GM19372 (cell line): ENCODE measurements around the gene AKAP12.
"Not testable (repeated sequence)": the region's sequence is repeated elsewhere in the genome, so short reads cannot be mapped to it uniquely, and the experiment has no call there.

ENCODE experiments used
- ATAC-seq: cut with Tn5 transposase; IDR thresholded peaks from one replicate; pipeline ENCODE4 v1.9.1; 2021; ENCODE audit warnings: mild to moderate bottlenecking, low read depth, moderate library complexity; ENCODE audit not compliant: unreplicated experiment

AKAP12 gene

DNA sequence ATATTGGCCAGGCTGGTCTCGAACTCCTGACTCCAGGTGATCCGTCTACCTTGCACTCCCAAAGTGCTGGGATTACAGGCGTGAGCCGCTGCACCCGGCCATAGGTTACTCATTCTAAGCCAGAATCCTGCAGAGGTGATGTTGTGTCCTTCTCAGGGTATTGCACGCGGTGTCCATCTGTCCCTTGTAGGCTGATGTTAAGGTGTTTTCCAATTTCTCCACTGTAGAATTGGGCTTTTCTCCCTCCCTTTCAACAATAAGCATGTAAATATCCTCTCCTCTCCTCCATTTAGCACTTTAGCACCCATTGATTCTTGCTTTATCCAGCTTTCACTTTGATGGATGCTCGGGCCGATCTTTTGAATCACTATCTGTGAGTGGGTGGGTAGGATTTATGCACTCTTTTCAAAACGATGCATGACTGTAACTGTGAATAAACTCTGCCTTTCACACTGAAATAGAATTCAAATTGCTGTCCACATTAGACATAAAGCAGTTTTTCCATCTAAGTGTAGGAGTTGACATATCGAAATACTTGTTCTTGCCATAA lies 99.0 kb downstream of the AKAP12 start:
- ATAC-seq: no peak

DNA sequence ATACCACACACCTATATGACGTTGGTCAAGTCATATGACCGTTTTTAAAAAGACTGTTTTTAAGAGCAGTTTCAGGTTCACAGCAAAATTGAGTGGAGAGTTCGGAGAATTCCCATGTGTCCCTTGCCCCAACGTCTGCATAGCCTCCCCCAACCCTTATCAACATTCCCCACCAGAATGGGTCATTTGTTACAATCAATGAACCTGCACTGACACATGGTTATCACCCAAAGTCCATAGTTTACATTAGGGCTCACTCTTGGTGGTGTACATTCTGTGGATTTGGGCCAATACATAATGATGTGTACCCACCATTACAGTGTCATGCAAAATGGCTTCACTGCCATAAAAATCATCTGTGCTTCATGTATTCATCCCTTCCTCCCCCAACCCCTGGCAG lies 99.6 kb downstream of the AKAP12 start:
- ATAC-seq: no peak

- ATAC-seq: no peak
These were observed 100.6 kb downstream of the AKAP12 start for GRCh38 chr6:151340219-151340978.

DNA sequence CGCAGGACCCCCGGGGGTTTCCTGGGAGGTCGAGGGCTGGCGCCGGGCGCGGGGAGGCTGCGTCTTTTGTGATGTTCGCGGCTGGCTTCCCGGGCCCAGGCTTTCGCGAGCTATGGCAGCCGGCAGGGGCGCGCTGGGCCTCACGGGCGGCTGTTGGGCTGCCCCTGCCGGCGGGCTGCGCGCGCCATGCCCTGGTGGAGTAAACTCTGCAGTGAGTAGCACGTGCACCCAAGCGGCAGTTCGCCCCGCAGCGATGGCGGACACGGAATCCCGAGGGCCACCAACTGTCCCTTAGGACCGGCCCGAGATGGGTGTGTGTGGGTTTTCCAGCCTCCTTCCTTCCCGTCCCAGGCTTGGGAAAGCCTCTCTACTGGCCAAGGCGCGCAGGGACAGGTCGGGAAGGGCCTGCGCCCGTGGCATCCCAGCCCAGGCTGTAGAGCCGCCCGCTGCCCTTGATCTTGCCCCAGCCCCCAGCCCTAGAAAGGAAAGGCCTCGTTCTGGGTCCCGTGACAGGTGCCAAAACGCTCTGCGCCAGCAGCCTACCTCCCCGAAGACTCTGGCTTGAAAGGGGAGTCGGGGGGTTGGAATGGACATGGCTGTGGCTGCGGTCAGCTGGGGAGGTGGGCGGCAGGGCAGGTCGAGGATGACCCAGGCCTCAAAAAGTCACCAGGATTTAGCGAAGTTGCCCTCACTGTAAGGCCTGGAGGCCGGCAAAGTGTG lies 101.9 kb downstream of the AKAP12 start:
- ATAC-seq: no peak

- not testable (repeated sequence) for ATAC-seq
These were observed 103.0 kb downstream of the AKAP12 start for GRCh38 chr6:151342750-151343149.

DNA sequence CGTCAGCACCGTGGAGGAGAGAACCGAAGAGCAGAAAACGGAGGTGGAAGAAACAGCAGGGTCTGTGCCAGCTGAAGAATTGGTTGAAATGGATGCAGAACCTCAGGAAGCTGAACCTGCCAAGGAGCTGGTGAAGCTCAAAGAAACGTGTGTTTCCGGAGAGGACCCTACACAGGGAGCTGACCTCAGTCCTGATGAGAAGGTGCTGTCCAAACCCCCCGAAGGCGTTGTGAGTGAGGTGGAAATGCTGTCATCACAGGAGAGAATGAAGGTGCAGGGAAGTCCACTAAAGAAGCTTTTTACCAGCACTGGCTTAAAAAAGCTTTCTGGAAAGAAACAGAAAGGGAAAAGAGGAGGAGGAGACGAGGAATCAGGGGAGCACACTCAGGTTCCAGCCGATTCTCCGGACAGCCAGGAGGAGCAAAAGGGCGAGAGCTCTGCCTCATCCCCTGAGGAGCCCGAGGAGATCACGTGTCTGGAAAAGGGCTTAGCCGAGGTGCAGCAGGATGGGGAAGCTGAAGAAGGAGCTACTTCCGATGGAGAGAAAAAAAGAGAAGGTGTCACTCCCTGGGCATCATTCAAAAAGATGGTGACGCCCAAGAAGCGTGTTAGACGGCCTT lies 110.0 kb downstream of the AKAP12 start:
- no peak for ATAC-seq

DNA sequence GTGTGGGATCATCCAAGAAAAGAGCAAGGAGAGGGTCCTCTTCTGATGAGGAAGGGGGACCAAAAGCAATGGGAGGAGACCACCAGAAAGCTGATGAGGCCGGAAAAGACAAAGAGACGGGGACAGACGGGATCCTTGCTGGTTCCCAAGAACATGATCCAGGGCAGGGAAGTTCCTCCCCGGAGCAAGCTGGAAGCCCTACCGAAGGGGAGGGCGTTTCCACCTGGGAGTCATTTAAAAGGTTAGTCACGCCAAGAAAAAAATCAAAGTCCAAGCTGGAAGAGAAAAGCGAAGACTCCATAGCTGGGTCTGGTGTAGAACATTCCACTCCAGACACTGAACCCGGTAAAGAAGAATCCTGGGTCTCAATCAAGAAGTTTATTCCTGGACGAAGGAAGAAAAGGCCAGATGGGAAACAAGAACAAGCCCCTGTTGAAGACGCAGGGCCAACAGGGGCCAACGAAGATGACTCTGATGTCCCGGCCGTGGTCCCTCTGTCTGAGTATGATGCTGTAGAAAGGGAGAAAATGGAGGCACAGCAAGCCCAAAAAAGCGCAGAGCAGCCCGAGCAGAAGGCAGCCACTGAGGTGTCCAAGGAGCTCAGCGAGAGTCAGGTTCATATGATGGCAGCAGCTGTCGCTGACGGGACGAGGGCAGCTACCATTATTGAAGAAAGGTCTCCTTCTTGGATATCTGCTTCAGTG lies 110.8 kb downstream of the AKAP12 start:
- no peak for ATAC-seq

DNA sequence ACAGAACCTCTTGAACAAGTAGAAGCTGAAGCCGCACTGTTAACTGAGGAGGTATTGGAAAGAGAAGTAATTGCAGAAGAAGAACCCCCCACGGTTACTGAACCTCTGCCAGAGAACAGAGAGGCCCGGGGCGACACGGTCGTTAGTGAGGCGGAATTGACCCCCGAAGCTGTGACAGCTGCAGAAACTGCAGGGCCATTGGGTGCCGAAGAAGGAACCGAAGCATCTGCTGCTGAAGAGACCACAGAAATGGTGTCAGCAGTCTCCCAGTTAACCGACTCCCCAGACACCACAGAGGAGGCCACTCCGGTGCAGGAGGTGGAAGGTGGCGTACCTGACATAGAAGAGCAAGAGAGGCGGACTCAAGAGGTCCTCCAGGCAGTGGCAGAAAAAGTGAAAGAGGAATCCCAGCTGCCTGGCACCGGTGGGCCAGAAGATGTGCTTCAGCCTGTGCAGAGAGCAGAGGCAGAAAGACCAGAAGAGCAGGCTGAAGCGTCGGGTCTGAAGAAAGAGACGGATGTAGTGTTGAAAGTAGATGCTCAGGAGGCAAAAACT lies 111.5 kb downstream of the AKAP12 start:
- ATAC-seq: no peak

- ATAC-seq: no peak
These were observed 112.0 kb downstream of the AKAP12 start for GRCh38 chr6:151351731-151352130.

GRCh38 chr6:151352410-151353396 lies 112.9 kb downstream of the AKAP12 start:
- ATAC-seq: no peak

- no peak for ATAC-seq
These were observed 114.0 kb downstream of the AKAP12 start for GRCh38 chr6:151353795-151354194.

GRCh38 chr6:151356983-151357382 lies 117.2 kb downstream of the AKAP12 start:
- not testable (repeated sequence) for ATAC-seq

DNA sequence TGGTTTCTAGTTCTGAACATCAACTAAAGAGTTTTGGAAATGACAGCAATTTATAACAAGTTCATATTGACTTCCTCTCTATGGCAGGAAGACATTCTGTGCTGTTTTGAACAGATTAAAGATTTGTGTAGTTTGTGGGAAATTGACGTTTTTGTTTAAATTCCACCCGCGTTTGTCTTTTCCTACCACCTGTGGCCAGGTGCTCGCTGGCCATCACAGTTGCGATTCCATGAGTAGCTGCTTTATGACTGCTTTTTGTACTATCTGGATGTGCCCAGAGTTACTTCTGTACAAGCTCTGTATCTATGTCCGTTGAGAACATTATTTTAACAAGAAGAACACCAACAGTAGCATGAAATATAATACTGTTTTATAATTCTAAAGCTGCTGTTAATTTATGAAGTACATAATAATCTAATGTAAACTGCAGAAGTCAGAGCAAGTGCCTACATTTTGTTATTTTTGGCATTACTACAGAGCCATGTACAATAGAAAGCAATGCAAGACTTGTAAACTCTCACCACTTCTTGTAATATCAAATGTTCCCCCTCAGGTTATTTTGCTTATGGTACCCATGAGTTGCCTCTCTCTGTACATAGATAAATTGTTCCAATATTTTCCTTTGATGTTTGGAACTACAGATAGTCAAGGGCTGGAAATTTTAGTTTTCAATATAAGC lies 118.1 kb downstream of the AKAP12 start:
- no peak for ATAC-seq

- ATAC-seq: no peak
These were observed 118.7 kb downstream of the AKAP12 start for GRCh38 chr6:151358475-151358874.

DNA sequence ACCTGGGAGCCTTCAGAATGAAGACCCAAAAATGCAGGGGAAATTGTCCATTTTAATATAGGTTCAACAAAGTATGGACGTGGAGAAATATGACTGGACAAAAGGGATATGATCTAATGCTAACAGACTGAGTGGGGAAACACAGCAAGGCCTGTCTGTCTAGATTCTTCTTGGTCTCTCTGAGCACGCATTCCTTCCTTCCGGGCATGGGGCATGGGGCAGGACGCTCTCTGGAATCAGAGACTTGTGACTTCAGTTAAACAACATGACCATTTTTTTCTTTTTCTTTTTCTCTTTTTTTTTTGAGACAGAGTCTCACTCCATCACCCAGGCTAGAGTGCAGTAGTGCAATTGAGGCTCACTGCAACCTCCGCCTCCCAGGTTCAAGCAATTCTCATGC lies 119.7 kb downstream of the AKAP12 start:
- no peak for ATAC-seq

DNA sequence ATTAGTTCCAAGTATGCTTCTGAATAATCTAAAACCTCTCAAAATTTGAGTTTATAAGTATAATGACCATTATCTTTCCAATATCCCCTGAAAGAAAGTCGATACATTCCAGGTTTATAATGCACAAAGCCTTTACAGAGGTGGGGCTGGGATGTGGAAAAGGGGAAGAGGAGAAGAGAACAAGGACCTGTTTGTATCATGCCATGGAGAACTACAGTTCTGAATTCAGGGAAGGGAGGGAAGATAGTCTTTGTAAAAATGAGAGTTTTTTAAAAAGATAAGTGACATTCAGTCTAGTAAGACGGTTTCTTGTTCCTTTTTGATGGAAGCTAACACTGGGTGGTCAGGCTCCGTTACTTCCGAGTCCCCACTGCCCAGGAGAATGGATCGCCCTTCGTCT lies 125.5 kb downstream of the AKAP12 start:
- no peak for ATAC-seq

DNA sequence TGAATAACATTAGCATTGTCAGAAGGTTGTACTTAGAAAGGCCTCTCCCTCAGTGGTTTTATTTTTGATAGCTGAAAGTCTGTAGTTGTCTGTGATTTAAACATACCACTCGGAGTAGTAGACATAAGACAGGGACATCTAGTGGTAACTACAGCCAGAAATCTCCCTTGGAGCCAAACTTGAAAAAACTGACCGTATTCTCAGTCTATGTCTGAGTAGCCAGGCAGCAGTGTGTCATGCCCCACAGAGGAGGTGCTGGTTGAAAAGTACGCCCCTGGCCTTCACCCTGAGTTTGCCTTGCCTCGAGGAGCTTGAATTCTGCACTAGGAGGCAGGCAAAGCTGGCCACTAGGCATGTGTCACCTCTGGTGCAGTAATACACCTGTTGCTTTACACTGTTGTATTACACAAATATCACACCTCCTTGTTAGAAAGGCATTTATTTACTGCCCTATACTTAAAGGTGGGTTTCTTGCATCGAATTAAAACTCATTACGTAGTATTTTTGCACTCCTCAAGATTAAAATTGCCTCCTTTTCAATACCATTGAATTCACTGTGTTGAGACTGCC lies 130.8 kb downstream of the AKAP12 start:
- no peak for ATAC-seq

DNA sequence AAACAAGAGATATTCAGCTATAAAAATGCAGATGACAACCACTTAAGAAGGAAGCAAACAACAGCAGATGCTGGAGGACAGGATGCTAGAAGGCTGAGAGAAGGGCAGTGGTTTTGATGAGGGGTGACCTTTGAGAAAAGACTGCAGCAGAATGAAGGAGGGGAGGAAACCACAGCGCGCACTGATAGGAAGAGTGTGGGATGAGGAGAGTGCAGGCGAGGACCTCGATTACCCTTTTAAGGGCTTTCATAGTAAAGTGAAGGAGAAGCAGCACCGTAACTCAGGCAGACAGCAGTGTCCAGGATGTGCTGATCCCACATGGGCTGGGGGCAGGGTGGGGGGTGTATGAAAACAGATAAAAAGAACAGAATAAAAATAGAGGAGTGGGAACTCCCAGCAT lies 132.4 kb downstream of the AKAP12 start:
- no peak for ATAC-seq
